Cardiac fibroblast (primary cell): ENCODE measurements around the gene PDGFC.

ENCODE experiments used
- DNase-seq, 2 donors: peaks; one replicate each; pipeline versions ENCODE4 v3.0.0 to v3.0.0-alpha.2; 2010; ENCODE audit warnings: low read depth in 2 of 2
- H3K4me3 ChIP-seq, 2 donors: replicated peaks in 1 of 2; 1 replicate in 1 of 2; 2 replicates in 1 of 2; pipeline ENCODE4 v1.5.1; 2011; ENCODE audit warnings: low read depth in 2 of 2, low read length in 2 of 2, mild to moderate bottlenecking in 2 of 2, moderate library complexity in 1 of 2
- TF ChIP-seq, protein P1 (sequence below): IDR thresholded peaks from one replicate; pipeline ENCODE4 v1.5.1; 2011; ENCODE audit warnings: low read depth, mild to moderate bottlenecking, low read length, inconsistent platforms

Gene PDGFC

DNA sequence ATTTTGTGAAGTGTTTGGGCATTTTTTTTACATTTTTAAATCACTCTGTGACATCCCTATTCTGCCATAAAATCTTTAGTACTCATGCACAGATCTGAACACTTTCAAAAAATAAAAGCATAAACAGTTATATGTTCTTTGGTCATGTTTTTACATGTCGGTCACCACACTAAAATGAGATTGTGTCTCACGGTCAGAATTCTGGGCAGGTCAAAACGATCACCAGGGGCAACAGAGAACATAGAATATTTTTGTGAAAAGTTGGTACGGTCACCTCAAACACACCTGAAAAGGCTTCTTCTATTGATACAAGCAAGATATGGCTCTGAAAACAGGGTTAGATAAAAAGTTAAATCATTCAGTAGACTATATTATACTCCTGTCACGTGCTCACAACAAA is 189.1 kb downstream of the PDGFC start:
- TF ChIP-seq, protein P1, sequence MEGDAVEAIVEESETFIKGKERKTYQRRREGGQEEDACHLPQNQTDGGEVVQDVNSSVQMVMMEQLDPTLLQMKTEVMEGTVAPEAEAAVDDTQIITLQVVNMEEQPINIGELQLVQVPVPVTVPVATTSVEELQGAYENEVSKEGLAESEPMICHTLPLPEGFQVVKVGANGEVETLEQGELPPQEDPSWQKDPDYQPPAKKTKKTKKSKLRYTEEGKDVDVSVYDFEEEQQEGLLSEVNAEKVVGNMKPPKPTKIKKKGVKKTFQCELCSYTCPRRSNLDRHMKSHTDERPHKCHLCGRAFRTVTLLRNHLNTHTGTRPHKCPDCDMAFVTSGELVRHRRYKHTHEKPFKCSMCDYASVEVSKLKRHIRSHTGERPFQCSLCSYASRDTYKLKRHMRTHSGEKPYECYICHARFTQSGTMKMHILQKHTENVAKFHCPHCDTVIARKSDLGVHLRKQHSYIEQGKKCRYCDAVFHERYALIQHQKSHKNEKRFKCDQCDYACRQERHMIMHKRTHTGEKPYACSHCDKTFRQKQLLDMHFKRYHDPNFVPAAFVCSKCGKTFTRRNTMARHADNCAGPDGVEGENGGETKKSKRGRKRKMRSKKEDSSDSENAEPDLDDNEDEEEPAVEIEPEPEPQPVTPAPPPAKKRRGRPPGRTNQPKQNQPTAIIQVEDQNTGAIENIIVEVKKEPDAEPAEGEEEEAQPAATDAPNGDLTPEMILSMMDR, result no peak
- H3K4me3 ChIP-seq, result no peak overlapping the region
- no peak for DNase-seq

DNA sequence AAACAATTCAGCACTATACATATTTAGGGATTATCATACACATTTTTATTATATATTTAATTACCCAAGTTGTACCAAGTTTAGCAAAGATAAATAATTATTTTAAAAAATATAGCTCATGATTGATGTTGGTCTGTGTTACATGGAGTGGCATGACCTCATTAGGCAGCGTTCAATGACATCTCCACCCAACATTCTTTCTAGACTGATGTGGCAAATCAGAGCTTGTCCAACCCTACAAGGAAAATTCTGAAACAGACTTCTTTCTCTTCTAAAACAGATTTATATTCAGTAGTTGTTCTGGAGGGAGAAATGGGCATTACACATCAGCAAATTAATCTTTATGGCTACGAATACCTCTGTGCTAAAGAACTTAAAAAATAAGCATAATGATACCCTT is 189.7 kb downstream of the PDGFC start:
- TF ChIP-seq, protein P1, result no peak
- H3K4me3 ChIP-seq, result no peak overlapping the region
- DNase-seq, result peak in 1 of 2 donors; percentile 77

DNA sequence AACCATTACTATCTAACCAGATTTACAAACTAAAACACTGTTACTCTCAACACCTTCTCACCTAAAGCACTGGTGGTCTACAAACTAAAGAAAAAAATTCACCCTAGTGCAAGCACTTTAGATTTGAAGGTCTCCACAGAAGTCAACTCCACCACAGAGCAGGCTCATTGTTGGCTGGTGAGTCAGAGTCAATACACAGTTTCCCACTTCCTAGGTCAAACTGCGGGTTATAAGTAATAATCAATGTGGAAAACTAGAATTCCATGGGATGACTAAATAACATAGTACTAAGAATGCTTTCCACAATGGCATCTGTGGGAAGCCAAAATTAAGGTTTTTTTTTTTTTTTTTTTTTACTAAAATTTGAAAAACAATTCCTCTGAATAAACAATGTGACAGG is 191.8 kb downstream of the PDGFC start:
- TF ChIP-seq, protein P1, result no peak
- no peak overlapping the region for H3K4me3 ChIP-seq
- peak in 1 of 2 donors; percentile 87 for DNase-seq

DNA sequence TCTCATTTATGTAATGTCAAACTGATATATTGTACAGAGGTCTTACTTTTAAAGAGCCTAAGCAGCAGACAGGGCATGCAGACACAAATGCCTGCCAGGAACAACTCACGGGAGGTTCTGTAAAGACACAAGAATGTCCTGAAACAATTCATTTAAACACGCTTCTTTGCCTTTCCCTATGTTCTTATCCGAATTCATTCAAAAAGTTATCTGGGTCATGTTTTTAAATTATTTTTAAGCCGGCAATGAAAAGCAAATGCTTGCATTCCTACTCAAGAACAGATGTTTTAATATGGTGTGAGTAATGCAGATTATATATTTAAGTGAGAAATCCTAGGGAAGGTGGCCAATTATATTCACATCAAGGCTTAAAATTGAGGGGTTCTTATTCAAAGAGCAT is 192.6 kb downstream of the PDGFC start:
- H3K4me3 ChIP-seq, result no peak overlapping the region
- peak; percentile 44 to 65 for DNase-seq
- TF ChIP-seq, protein P1, result no peak

DNA sequence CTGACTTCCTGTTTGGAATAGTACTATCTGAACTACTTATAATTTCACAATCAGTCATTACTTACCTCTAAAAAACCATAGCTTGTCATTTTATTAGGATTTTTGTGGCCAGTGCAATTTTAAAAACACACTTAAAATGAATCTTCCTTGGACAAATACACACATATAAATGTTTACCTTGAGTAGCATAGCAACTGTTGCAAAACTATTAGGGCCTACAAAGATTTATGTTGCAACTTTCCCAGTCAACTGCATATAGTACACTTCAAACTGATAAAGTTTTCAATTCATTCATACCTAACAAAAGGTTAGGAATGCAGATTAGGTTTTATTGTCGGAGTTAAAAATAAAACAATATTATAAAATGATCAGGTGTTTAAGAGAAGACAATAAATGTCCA is 193.0 kb downstream of the PDGFC start:
- DNase-seq, result peak; percentile 81 to 85
- H3K4me3 ChIP-seq, result no peak overlapping the region
- TF ChIP-seq, protein P1, result no peak

DNA sequence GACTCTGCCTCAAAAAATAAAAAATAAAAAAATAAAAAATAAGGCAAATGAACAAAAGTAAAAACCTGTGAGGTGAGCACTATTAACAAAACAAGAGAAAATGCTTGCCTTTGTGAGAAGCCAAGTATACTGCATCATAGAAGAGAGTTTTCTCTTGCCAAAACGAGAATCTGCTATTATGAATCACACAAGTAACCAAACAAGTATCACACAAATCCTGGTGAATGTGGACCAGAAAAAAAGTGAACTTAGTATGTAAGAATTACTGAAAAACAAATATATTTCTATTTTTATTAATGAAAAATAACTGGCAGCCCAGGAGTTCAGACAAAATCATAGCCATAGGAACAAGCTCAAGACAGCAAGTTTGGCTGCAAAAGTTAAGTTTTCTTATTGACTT is 193.5 kb downstream of the PDGFC start:
- TF ChIP-seq, protein P1, result no peak
- no peak overlapping the region for H3K4me3 ChIP-seq
- DNase-seq, result peak in 1 of 2 donors; percentile 80

DNA sequence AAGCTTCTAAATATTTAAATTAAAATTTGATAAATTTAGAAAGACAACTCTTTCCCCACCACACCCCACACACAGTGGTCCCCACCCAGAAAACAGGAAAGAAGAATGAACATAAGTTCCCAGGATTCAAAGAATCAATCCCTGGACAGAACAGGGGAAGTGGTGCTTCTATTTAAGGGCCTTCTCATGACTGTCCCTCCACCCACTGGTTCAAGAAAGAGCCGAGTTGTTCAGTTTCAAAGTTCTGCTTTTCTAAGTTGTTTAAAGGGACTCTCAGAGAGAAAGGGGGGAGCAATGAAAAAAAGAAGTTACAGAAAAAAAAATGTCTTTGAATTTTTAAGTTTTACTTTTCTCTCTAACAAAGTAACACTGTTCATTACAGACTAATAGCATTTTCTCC is 195.8 kb downstream of the PDGFC start:
- TF ChIP-seq, protein P1, result no peak
- no peak overlapping the region for H3K4me3 ChIP-seq
- peak in 1 of 2 donors; percentile 51 for DNase-seq
